Endothelial cell (in vitro differentiated cells): ENCODE measurements around the gene FIP1L1. TPM values are rescaled to one million over a fixed set of nuclear protein-coding genes. Genes with fewer than 3 reads are reported as not detected.
"Not testable (repeated sequence)": the region's sequence is repeated elsewhere in the genome, so short reads cannot be mapped to it uniquely, and the experiment has no call there.

Experiments used
- DNase-seq: peaks from one replicate; pipeline ENCODE4 v3.0.0; 2021; ENCODE audit warnings: low spot score
- H3K27ac Mint-ChIP-seq: one replicate; pipeline ENCODE4 v1.8.0; 2021; ENCODE audit warnings: mixed read lengths, inconsistent platforms; ENCODE audit not compliant: unreplicated experiment
- H3K27me3 Mint-ChIP-seq: one replicate; pipeline ENCODE4 v1.8.0; 2021; ENCODE audit warnings: mild to moderate bottlenecking, moderate library complexity, mixed read lengths, inconsistent platforms; ENCODE audit not compliant: unreplicated experiment
- H3K36me3 Mint-ChIP-seq: one replicate; pipeline ENCODE4 v1.8.0; 2021; ENCODE audit warnings: mild to moderate bottlenecking, low read depth, mixed read lengths, inconsistent platforms; ENCODE audit not compliant: unreplicated experiment
- H3K4me1 Mint-ChIP-seq: one replicate; pipeline ENCODE4 v1.8.0; 2021; ENCODE audit warnings: mild to moderate bottlenecking, mixed read lengths, inconsistent platforms; ENCODE audit not compliant: unreplicated experiment
- H3K4me3 Mint-ChIP-seq: one replicate; pipeline ENCODE4 v1.8.0; 2021; ENCODE audit warnings: mild to moderate bottlenecking, mixed read lengths, inconsistent platforms; ENCODE audit not compliant: unreplicated experiment
- H3K9me3 Mint-ChIP-seq: one replicate; pipeline ENCODE4 v1.8.0; 2021; ENCODE audit warnings: mixed read lengths, inconsistent platforms; ENCODE audit not compliant: unreplicated experiment
- CTCF ChIP-seq: fragments of 200-600 bp; sonication (generic); IDR thresholded peaks from one replicate; pipeline ENCODE4 v1.5.0; 2021; ENCODE audit warnings: antibody characterized with exemption; ENCODE audit not compliant: unreplicated experiment
- total RNA-seq: library from RNA; stranded (reverse); fragmentation: NEBNext Ultra II Directional; extraction: Animal tissue kit (Norgen Biotek cat#: 25700); gene quantifications from one replicate; pipeline ENCODE4 v1.2.1, GENCODE V29; 2021; ENCODE audit not compliant: unreplicated experiment

The FIP1L1 gene
- total RNA-seq, 1 donor from 2014 or later, result 55.6 TPM

- no peaks in the 10 kb centered on the region for H3K9me3 Mint-ChIP-seq
- peak overlapping the region; percentile 99 for H3K4me3 Mint-ChIP-seq
- H3K27ac Mint-ChIP-seq, result peak overlapping the region; percentile 88
- DNase-seq, result no peak
- peaks cover 7% of the 10 kb centered on the region for H3K27me3 Mint-ChIP-seq
- no peak for TF ChIP-seq CTCF
- H3K4me1 Mint-ChIP-seq, result peaks cover 19% of the 10 kb centered on the region
- peaks cover 2% of the 10 kb centered on the region for H3K36me3 Mint-ChIP-seq
Observed at GRCh38 chr4:53378171-53378482, 686 bp downstream of the FIP1L1 start.

GRCh38 chr4:53380221-53380620, 2.8 kb downstream of the FIP1L1 start:
- no peak for DNase-seq
- Mint-ChIP-seq H3K4me3 (no peak overlapping the region), H3K9me3 (no peaks in the 10 kb centered on the region), H3K4me1 (peaks cover 19% of the 10 kb centered on the region), H3K36me3 (peaks cover 9% of the 10 kb centered on the region), H3K27me3 (peaks cover 5% of the 10 kb centered on the region), H3K27ac (no peak overlapping the region)
- TF ChIP-seq CTCF, result no peak

- H3K4me1 Mint-ChIP-seq, H3K4me3 Mint-ChIP-seq, H3K27ac Mint-ChIP-seq, H3K9me3 Mint-ChIP-seq, DNase-seq, H3K27me3 Mint-ChIP-seq: not testable (repeated sequence)
- H3K36me3 Mint-ChIP-seq, result peaks cover 40% of the 10 kb centered on the region
Observed at GRCh38 chr4:53409479-53409878, 32.0 kb downstream of the FIP1L1 start.

- no peak for DNase-seq
- no peak for TF ChIP-seq CTCF
- no peaks in the 10 kb centered on the region for H3K36me3 Mint-ChIP-seq
- no peak overlapping the region for H3K4me3 Mint-ChIP-seq
- no peaks in the 10 kb centered on the region for H3K9me3 Mint-ChIP-seq
- H3K27me3 Mint-ChIP-seq, result no peaks in the 10 kb centered on the region
- H3K4me1 Mint-ChIP-seq, result no peaks in the 10 kb centered on the region
- no peak overlapping the region for H3K27ac Mint-ChIP-seq
Observed at GRCh38 chr4:53419208-53419607, 41.8 kb downstream of the FIP1L1 start.

- no peaks in the 10 kb centered on the region for H3K4me1 Mint-ChIP-seq
- H3K27me3 Mint-ChIP-seq, result no peaks in the 10 kb centered on the region
- H3K27ac Mint-ChIP-seq, result no peak overlapping the region
- DNase-seq, result no peak
- no peak for TF ChIP-seq CTCF
- no peaks in the 10 kb centered on the region for H3K36me3 Mint-ChIP-seq
- H3K9me3 Mint-ChIP-seq, result no peaks in the 10 kb centered on the region
- H3K4me3 Mint-ChIP-seq, result no peak overlapping the region
Observed at GRCh38 chr4:53421791-53422190, 44.4 kb downstream of the FIP1L1 start.

GRCh38 chr4:53422367-53422766, 44.9 kb downstream of the FIP1L1 start:
- Mint-ChIP-seq H3K9me3 (no peaks in the 10 kb centered on the region), H3K27ac (no peak overlapping the region), H3K27me3 (no peaks in the 10 kb centered on the region), H3K36me3 (no peaks in the 10 kb centered on the region), H3K4me1 (no peaks in the 10 kb centered on the region), H3K4me3 (no peak overlapping the region)
- DNase-seq, result no peak
- no peak for TF ChIP-seq CTCF
